HS-27A (cell line): ENCODE data around the gene C16orf87.

ENCODE experiments used
- DNase-seq: peaks from one replicate; pipeline ENCODE4 v3.0.0-alpha.2; 2012; ENCODE audit warnings: low read depth, missing footprints

C16orf87 gene

GRCh38 chr16:46753015-46753414 is 78.0 kb downstream of the C16orf87 start:
- DNase-seq, result no peak

GRCh38 chr16:46751381-46751780 is 79.6 kb downstream of the C16orf87 start:
- DNase-seq, result no peak

- DNase-seq, result no peak
Observed at GRCh38 chr16:46748775-46749705, 81.9 kb downstream of the C16orf87 start.

- DNase-seq, result no peak
Observed at GRCh38 chr16:46747777-46748651, 83.0 kb downstream of the C16orf87 start, which contains the start of gene MYLK3. Gene MYLK3 (minus strand): TSS chr16:46748344. CDS start chr16:46748193, 151 bp downstream.

GRCh38 chr16:46746821-46747776 is 83.9 kb downstream of the C16orf87 start:
- DNase-seq, result no peak
